Peyer's patch (tissue), 4 donors: ENCODE results near the gene POFUT1.
A peak's percentile ranks its signal among the peaks of the same experiment; 100 is the strongest.

Source experiments
- POLR2A ChIP-seq, 2 donors: fragments of 450-650 bp; IDR thresholded peaks; one replicate each; pipeline ENCODE4 v1.5.1; 2017; ENCODE audit warnings: antibody characterized with exemption in 2 of 2, mild to moderate bottlenecking in 2 of 2, moderate library complexity in 2 of 2
- TF ChIP-seq, protein P1 (sequence below), 6 experiments: fragments of 450-650 bp in 4 of 6; fragments of 200-600 bp in 2 of 6; sonication (generic) in 1 of 6; IDR thresholded peaks; one replicate each; pipeline ENCODE4 v1.5.1; 2017 to 2019; ENCODE audit warnings: antibody characterized with exemption in 6 of 6, mild to moderate bottlenecking in 3 of 6, moderate library complexity in 1 of 6

DNA sequence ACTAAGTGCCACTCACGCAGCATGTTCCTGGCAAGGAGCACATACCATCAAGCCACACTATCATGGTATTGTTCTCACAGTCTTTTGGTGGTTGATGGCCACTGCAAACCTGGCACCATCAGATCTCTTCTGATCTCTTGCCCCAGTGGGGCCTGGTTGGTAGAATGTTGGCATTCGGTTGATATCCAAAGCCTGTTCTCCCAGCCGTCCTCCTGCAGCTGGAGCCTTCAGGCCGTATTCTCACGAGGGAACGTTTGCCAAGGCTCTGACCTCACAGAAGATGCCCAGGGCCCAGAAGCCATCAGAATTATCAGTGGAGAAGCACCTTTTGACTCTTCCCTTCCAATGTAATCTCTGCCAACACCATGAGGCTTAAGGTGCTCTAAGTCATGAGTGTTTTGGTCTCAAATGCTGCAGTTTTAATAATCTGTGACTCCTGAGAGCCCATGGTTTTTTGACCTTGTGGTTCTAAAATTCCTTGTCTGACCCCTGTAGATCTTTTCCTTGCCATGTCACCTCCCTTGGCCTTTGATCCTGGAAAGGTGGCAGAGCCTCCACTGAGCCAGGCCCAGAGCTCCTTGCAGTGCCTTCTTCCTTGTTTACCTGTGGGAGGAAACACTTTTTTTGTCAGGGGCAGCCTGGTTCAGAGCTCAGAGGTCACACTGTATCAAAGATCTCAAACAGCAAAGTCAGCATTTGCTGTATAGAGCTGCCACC lies 27.8 kb downstream of the POFUT1 start:
- TF ChIP-seq, protein P1, sequence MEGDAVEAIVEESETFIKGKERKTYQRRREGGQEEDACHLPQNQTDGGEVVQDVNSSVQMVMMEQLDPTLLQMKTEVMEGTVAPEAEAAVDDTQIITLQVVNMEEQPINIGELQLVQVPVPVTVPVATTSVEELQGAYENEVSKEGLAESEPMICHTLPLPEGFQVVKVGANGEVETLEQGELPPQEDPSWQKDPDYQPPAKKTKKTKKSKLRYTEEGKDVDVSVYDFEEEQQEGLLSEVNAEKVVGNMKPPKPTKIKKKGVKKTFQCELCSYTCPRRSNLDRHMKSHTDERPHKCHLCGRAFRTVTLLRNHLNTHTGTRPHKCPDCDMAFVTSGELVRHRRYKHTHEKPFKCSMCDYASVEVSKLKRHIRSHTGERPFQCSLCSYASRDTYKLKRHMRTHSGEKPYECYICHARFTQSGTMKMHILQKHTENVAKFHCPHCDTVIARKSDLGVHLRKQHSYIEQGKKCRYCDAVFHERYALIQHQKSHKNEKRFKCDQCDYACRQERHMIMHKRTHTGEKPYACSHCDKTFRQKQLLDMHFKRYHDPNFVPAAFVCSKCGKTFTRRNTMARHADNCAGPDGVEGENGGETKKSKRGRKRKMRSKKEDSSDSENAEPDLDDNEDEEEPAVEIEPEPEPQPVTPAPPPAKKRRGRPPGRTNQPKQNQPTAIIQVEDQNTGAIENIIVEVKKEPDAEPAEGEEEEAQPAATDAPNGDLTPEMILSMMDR (IDR thresholded peaks at IDR 0.05), result no peak
- TF ChIP-seq POLR2A (IDR thresholded peaks at IDR 0.05), result peak in 1 of 2 donors; percentile 27
